OCI-LY7 (cell line): ENCODE measurements around the gene TDRD15.

Experiments used
- CTCF ChIP-seq: fragments of 200-600 bp; sonication (generic); conservative IDR thresholded peaks from 2 replicates; pipeline ENCODE4 v1.5.1; 2014; ENCODE audit warnings: mild to moderate bottlenecking, antibody characterized with exemption, low read length, moderate library complexity, mixed read lengths
- EZH2phosphoT487 ChIP-seq: fragments of 200-600 bp; sonication (generic); IDR thresholded peaks from 2 replicates; pipeline ENCODE4 v1.6.1; 2018; ENCODE audit warnings: low read depth, borderline replicate concordance, mild to moderate bottlenecking, mixed run types, antibody characterized with exemption, low read length, moderate library complexity, mixed read lengths

- TF ChIP-seq CTCF (no peak), EZH2phosphoT487 (no peak)
These were observed 19.6 kb upstream of the TDRD15 start for GRCh38 chr2:21104030-21104660.
